GM12864 (cell line): Measurements from ENCODE around the gene ZNF655.

ENCODE experiments used
- DNase-seq: peaks from one replicate; pipeline ENCODE4 v3.0.0-alpha.2; 2011; ENCODE audit warnings: low read depth
- H3K4me3 ChIP-seq: 2 replicates; pipeline ENCODE4 v1.5.1; 2011; ENCODE audit warnings: mild to moderate bottlenecking, low read depth, low read length, control low read depth
- TF ChIP-seq, protein P1 (sequence below): IDR thresholded peaks from 2 replicates; pipeline ENCODE4 v1.5.1; 2011; ENCODE audit warnings: low read depth, mild to moderate bottlenecking, moderate library complexity, low read length, control low read depth, inconsistent platforms; ENCODE audit errors: missing control alignments

The ZNF655 gene

DNA sequence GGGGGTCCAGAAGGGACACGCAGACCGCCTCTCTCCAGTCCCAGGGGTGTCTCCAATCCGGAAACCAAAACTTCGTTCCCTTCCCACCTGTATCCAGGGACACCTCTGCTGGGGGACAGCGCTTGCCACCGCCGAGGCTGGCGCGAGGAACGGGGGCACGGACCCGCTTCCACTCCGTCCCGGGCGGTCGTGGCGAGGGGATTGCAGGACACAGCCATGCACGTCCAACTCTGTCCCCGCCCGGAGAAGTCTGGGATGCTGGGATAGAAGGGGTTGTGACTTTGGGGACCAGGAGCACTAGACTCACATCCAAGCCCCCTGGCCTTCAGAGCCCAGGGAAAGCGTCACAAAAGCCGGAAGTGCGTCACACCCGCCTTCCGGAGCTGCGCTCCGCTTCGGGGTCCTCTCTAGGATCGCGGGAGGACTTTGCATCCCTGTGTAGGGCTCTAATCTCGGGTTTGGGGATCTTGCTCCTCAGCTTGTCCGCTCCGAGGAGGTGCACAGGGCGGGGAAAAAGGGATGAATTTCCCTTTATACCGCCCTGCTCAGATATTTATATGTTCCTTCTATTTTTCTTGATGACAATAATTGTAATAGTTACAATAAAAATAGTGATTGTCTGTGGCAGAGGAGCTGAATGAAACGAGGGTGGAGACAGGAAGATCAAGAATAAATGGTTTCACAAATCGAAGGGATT is 6.5 kb upstream of the ZNF655 start, which contains the start of gene FAM200A:
FAM200A (minus strand) TSS at position 348 of the 697 bp plus-strand sequence. CDS start 3,707 bp downstream, outside the sequence.
- TF ChIP-seq, protein P1, sequence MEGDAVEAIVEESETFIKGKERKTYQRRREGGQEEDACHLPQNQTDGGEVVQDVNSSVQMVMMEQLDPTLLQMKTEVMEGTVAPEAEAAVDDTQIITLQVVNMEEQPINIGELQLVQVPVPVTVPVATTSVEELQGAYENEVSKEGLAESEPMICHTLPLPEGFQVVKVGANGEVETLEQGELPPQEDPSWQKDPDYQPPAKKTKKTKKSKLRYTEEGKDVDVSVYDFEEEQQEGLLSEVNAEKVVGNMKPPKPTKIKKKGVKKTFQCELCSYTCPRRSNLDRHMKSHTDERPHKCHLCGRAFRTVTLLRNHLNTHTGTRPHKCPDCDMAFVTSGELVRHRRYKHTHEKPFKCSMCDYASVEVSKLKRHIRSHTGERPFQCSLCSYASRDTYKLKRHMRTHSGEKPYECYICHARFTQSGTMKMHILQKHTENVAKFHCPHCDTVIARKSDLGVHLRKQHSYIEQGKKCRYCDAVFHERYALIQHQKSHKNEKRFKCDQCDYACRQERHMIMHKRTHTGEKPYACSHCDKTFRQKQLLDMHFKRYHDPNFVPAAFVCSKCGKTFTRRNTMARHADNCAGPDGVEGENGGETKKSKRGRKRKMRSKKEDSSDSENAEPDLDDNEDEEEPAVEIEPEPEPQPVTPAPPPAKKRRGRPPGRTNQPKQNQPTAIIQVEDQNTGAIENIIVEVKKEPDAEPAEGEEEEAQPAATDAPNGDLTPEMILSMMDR: no peak
- DNase-seq: peak; percentile 71
- H3K4me3 ChIP-seq: peak within 1 kb of the TSS; percentile 71

- DNase-seq: no peak
- TF ChIP-seq, protein P1: no peak
- H3K4me3 ChIP-seq: no peak overlapping the region
Observed at GRCh38 chr7:99553039-99553438, 5.4 kb upstream of the ZNF655 start.

DNA sequence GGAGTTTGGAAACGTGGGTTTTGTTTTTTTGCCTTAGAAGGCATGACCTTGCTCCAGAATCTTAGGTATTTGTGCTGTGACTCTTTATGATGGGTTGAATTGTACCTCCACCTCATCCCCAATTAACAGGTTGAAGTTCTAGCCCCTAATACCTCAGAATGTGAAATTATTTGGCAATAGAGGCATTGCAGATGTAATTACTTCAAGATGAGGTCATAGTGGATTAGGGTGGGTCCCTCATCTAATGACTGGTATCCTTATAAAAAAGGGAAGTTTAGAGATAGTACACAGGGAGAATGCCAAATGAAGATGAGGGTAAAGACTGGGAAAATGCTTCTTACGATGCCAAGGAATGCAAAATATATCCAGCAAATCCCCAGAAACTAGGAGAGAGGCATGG is 3.5 kb upstream of the ZNF655 start:
- DNase-seq: no peak
- TF ChIP-seq, protein P1: no peak

DNA sequence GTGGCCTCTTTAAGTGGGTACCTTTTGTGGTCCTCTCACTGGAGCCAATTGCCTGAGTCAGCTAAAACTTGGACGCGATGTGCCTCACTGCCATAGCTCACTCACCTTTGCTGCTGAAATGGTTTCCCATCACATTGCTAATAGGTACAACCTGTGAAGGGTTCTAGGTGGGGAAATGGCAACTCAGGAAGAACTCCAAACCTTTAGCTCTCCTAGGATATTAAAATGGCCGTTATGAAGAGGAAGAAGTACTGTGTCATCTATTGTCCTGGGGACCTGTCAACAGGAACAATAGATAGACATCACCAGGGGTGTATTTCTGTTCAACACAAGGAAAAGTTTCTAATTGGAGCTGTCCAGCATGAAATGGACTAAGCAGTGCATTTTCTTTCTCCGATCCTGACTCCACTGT is 1.2 kb upstream of the ZNF655 start:
- peak overlapping the region; percentile 99 for H3K4me3 ChIP-seq
- no peak for DNase-seq
- TF ChIP-seq, protein P1: no peak

More for the DNA sequence above, 3.5 kb upstream of the ZNF655 start:
- H3K4me3 ChIP-seq: no peak overlapping the region

GRCh38 chr7:99557940-99558305 is 519 bp upstream of the ZNF655 start:
- TF ChIP-seq, protein P1: no peak
- H3K4me3 ChIP-seq: peak overlapping the region; percentile 99

GRCh38 chr7:99559175-99559915 is 903 bp downstream of the ZNF655 start:
- TF ChIP-seq, protein P1: no peak
- H3K4me3 ChIP-seq: peak overlapping the region; percentile 99
- DNase-seq: no peak

More at GRCh38 chr7:99557940-99558305, 519 bp upstream of the ZNF655 start:
- no peak for DNase-seq
